Natural killer cell (primary cell): Measurements from ENCODE around the gene DES. TPM values are rescaled to one million over a fixed set of nuclear protein-coding genes. Genes with fewer than 3 reads are reported as not detected.

Experiments
- ATAC-seq, 3 donors: fragments of 150-1000 bp in 2 of 3; fragments of 200-7000 bp in 1 of 3; cut with Tn5 transposase; 1 replicate in 1 of 3; 2 replicates in 2 of 3; pipeline ENCODE4 v1.10.0; 2021; ENCODE audit warnings: mild to moderate bottlenecking in 2 of 3, moderate library complexity in 2 of 3
- DNase-seq, 2 donors: peaks; one replicate each; pipeline versions ENCODE4 v3.0.0 to v3.0.0-alpha.2; 2013 to 2021; ENCODE audit warnings: mixed read lengths in 1 of 2
- H3K27ac ChIP-seq: one replicate; pipeline ENCODE4 v1.5.1; 2013; ENCODE audit warnings: mild to moderate bottlenecking, low read length
- H3K27me3 ChIP-seq: one replicate; pipeline ENCODE4 v1.6.1; 2013; ENCODE audit warnings: low read length; ENCODE audit not compliant: control insufficient read depth, insufficient read depth
- H3K36me3 ChIP-seq: one replicate; pipeline ENCODE4 v1.6.1; 2013; ENCODE audit warnings: low read length; ENCODE audit not compliant: control insufficient read depth, insufficient read depth
- H3K4me1 ChIP-seq: one replicate; pipeline ENCODE4 v1.6.1; 2013; ENCODE audit warnings: low read length; ENCODE audit not compliant: control insufficient read depth, insufficient read depth
- H3K4me3 ChIP-seq: one replicate; pipeline ENCODE4 v1.5.1; 2013; ENCODE audit warnings: low read length
- H3K9me3 ChIP-seq: one replicate; pipeline ENCODE4 v1.6.1; 2013; ENCODE audit warnings: low read length; ENCODE audit not compliant: control insufficient read depth, insufficient read depth
- H3K27ac Mint-ChIP-seq, 2 donors: one replicate each; pipeline ENCODE4 v1.8.0; 2022; ENCODE audit warnings: mild to moderate bottlenecking in 2 of 2, mixed read lengths in 2 of 2, moderate library complexity in 1 of 2
- H3K27me3 Mint-ChIP-seq, 2 donors: one replicate each; pipeline ENCODE4 v1.8.0; 2022; ENCODE audit warnings: low read depth in 2 of 2, mixed read lengths in 2 of 2
- H3K36me3 Mint-ChIP-seq: one replicate; pipeline ENCODE4 v1.8.0; 2022; ENCODE audit warnings: mixed read lengths
- H3K4me1 Mint-ChIP-seq, 2 donors: one replicate each; pipeline ENCODE4 v1.8.0; 2022; ENCODE audit warnings: mixed read lengths in 2 of 2
- H3K4me3 Mint-ChIP-seq: one replicate; pipeline ENCODE4 v1.8.0; 2022; ENCODE audit warnings: mild to moderate bottlenecking, moderate library complexity, mixed read lengths
- H3K9me3 Mint-ChIP-seq, 2 donors: one replicate each; pipeline ENCODE4 v1.8.0; 2022; ENCODE audit warnings: mixed read lengths in 2 of 2
- CTCF ChIP-seq: fragments of 200-600 bp; IDR thresholded peaks from one replicate; pipeline ENCODE4 v1.8.0; 2022; ENCODE audit warnings: antibody characterized with exemption
- WGBS: methylation state at CpG from one replicate; pipeline ENCODE4 v1.1.7; 2013; ENCODE audit warnings: missing lambda C conversion rate; ENCODE audit not compliant: insufficient coverage; 5-methylcytosine and 5-hydroxymethylcytosine counted together
- intact Hi-C: fragments of 100-400 bp; cut with micrococcal nuclease; formaldehyde crosslinking; loops from one replicate; pipeline ENCODE4 v1.14.2; 2022
- total RNA-seq, 4 donors: library from RNA; stranded (reverse); fragments of 120-200 nt in 1 of 4; gene quantifications; one replicate each; pipeline versions ENCODE4 v1.2.3 to v1.2.4, GENCODE V29; 2013 to 2022

The DES gene
- total RNA-seq, 3 donors from 2014 or later (not counting 1 experiment from before 2014, with no cell fraction given), result not detected

- peaks cover 18 to 25% of the 10 kb centered on the region in 2 donors for H3K27me3 Mint-ChIP-seq
- H3K27ac Mint-ChIP-seq, result no peak overlapping the region
- no peaks in the 10 kb centered on the region for H3K4me1 Mint-ChIP-seq
- H3K4me3 Mint-ChIP-seq, result no peak overlapping the region
- Histone ChIP-seq H3K27me3 (peaks cover 5% of the 10 kb centered on the region), H3K4me1 (no peaks in the 10 kb centered on the region), H3K36me3 (no peaks in the 10 kb centered on the region), H3K9me3 (no peaks in the 10 kb centered on the region), H3K4me3 (no peak overlapping the region), H3K27ac (no peak overlapping the region)
- no peak for ATAC-seq
- intact Hi-C loops, result no loop called here
- H3K9me3 Mint-ChIP-seq, result no peaks in the 10 kb centered on the region
- no peak for TF ChIP-seq CTCF
- no peaks in the 10 kb centered on the region for H3K36me3 Mint-ChIP-seq
- DNase-seq, result no peak
- WGBS, result 83% methylated on average over 23 of the region's 23 CpGs
Measured at GRCh38 chr2:219452361-219453317, 34.5 kb downstream of the DES start.

- DNase-seq (no peak), ATAC-seq (no peak)
- H3K9me3 ChIP-seq, result no peaks in the 10 kb centered on the region
- H3K4me1 ChIP-seq, result no peaks in the 10 kb centered on the region
- H3K27ac Mint-ChIP-seq, result no peak overlapping the region
- peaks cover 5% of the 10 kb centered on the region for H3K27me3 ChIP-seq
- H3K27me3 Mint-ChIP-seq, result peaks cover 18 to 27% of the 10 kb centered on the region in 2 donors
- WGBS, result 85% methylated on average over 6 of the region's 10 CpGs
- no peaks in the 10 kb centered on the region for H3K9me3 Mint-ChIP-seq
- H3K4me3 ChIP-seq, result no peak overlapping the region
- H3K4me1 Mint-ChIP-seq, result no peaks in the 10 kb centered on the region
- no peak overlapping the region for H3K27ac ChIP-seq
- intact Hi-C loops, result no loop called here
- H3K36me3 Mint-ChIP-seq, result no peaks in the 10 kb centered on the region
- H3K4me3 Mint-ChIP-seq, result no peak overlapping the region
- TF ChIP-seq CTCF, result no peak
- no peaks in the 10 kb centered on the region for H3K36me3 ChIP-seq
Measured at GRCh38 chr2:219453671-219454590, 35.8 kb downstream of the DES start.

DNA sequence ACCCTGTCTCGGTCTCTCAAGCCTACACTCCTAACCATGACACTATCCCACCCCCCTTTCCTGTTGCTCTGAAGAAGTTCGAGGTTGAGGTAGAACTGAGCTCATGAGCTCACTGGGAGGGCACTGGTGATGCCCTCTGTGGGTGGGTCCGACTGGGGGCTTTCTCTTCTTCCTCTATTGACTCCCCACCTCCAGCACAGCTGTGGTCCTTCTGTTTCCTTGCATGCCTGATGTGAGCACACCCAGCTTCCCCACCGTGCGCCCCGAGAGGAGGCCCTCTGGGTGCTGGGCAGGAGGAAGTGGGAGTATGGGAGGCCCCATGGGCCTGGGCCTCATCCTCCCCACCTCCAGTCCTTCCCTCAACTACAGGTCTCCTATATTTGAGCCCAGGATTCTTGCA, 37.4 kb downstream of the DES start:
- H3K27ac Mint-ChIP-seq, result no peak overlapping the region
- no peaks in the 10 kb centered on the region for H3K36me3 ChIP-seq
- no peaks in the 10 kb centered on the region for H3K4me1 Mint-ChIP-seq
- intact Hi-C loops, result no loop called here
- H3K36me3 Mint-ChIP-seq, result no peaks in the 10 kb centered on the region
- H3K4me3 Mint-ChIP-seq, result no peak overlapping the region
- H3K9me3 Mint-ChIP-seq, result no peaks in the 10 kb centered on the region
- 48% methylated on average over 3 of the region's 6 CpGs for WGBS
- H3K27me3 Mint-ChIP-seq, result peaks cover 4 to 17% of the 10 kb centered on the region in 2 donors
- no peaks in the 10 kb centered on the region for H3K4me1 ChIP-seq
- no peak for DNase-seq
- no peak for TF ChIP-seq CTCF
- no peaks in the 10 kb centered on the region for H3K27me3 ChIP-seq
- no peak overlapping the region for H3K4me3 ChIP-seq
- H3K9me3 ChIP-seq, result no peaks in the 10 kb centered on the region
- ATAC-seq, result no peak
- H3K27ac ChIP-seq, result no peak overlapping the region
